Measurements from ENCODE around the gene PHF2.

Gene PHF2

DNA sequence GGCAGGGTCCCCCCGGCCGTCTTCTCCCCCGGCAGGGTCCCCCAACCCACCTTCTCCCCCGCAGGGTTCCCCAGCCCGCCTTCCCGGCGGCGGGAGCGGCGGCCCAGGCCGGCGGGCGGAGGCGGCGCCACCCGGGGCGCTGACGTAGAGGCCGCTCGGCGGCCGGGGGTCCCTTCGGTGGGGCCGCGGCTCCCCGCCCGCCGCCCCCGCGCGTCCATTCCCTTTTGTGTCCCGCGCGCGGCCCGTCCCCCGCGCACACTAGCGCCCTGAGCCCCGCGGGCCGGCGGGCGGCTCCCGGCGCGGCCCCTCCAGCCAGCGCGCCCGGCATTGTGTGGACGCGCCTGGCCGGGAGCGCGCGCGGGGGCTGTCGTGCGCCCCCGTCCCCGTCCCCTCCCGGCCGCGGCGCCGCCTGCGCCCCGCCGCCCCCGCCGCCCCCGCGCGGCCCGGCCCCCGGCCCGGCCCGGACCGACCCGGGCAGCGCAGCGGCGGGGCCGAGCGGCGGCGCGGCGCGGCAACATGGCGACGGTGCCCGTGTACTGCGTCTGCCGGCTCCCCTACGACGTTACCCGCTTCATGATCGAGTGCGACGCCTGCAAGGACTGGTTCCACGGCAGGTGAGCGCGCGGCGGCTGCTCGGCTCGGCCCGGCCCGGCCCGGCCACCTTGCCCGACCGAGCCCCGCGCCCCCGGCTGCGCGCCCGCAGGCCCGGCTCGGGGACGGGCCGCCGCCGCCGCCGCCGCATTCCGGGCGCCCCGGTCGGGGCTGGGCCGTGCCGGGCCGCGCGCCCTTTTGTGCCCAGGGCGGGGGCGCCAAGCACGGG, at the start of gene PHF2:
Gene PHF2 (plus strand): TSS at position 327 of the 820 bp plus-strand sequence. CDS start 190 bp downstream, at position 517.
- peak within 1 kb of the TSS; percentile 74 for H3K27ac ChIP-seq
- TF ChIP-seq, protein P1, sequence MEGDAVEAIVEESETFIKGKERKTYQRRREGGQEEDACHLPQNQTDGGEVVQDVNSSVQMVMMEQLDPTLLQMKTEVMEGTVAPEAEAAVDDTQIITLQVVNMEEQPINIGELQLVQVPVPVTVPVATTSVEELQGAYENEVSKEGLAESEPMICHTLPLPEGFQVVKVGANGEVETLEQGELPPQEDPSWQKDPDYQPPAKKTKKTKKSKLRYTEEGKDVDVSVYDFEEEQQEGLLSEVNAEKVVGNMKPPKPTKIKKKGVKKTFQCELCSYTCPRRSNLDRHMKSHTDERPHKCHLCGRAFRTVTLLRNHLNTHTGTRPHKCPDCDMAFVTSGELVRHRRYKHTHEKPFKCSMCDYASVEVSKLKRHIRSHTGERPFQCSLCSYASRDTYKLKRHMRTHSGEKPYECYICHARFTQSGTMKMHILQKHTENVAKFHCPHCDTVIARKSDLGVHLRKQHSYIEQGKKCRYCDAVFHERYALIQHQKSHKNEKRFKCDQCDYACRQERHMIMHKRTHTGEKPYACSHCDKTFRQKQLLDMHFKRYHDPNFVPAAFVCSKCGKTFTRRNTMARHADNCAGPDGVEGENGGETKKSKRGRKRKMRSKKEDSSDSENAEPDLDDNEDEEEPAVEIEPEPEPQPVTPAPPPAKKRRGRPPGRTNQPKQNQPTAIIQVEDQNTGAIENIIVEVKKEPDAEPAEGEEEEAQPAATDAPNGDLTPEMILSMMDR (IDR thresholded peaks at IDR 0.05): no peak

DNA sequence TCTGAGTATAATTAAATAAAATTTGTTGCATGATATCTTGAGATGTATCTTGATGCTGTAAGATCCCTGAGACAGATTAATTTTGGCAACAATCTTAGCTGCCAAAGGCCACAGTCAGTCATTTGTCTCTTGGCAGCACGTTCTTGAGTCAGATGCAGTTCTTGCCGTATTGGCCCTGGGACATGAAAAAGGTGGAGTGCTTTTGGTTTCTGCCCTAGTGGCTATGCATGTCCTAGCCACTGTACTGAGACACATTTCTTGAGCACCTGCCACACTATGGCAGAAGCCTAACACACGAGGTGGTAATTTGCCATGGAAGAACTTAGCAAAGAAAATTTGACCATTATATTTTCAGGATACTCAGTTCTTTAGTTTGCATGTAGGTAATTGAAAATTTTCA, 45.0 kb upstream of the PHF2 start:
- TF ChIP-seq ZFX (IDR thresholded peaks at IDR 0.05; ENCODE audit: borderline replicate concordance): no peak
- TF ChIP-seq, protein P1 (IDR thresholded peaks at IDR 0.05): peak; percentile 38
- H3K27ac ChIP-seq: peak overlapping the region; percentile 59

GRCh38 chr9:93532141-93532540, 44.2 kb upstream of the PHF2 start:
- H3K27ac ChIP-seq: peak overlapping the region; percentile 59
- TF ChIP-seq ZFX (IDR thresholded peaks at IDR 0.05; ENCODE audit: borderline replicate concordance): no peak

- H3K27ac ChIP-seq: no peak overlapping the region
- TF ChIP-seq, protein P1 (IDR thresholded peaks at IDR 0.05): no peak
- no peak for TF ChIP-seq ZFX (IDR thresholded peaks at IDR 0.05; ENCODE audit: borderline replicate concordance)
Measured at GRCh38 chr9:93533863-93534262, 42.5 kb upstream of the PHF2 start.

- TF ChIP-seq, protein P1 (IDR thresholded peaks at IDR 0.05): no peak
- TF ChIP-seq ZFX (IDR thresholded peaks at IDR 0.05; ENCODE audit: borderline replicate concordance): no peak
Measured at GRCh38 chr9:93536167-93536566, 40.2 kb upstream of the PHF2 start.

GRCh38 chr9:93536874-93537273, 39.5 kb upstream of the PHF2 start:
- TF ChIP-seq ZFX (IDR thresholded peaks at IDR 0.05; ENCODE audit: borderline replicate concordance): no peak
- TF ChIP-seq, protein P1 (IDR thresholded peaks at IDR 0.05): no peak
- no peak overlapping the region for H3K27ac ChIP-seq

More at GRCh38 chr9:93536167-93536566, 40.2 kb upstream of the PHF2 start:
- H3K27ac ChIP-seq: no peak overlapping the region

GRCh38 chr9:93540305-93540704, 36.1 kb upstream of the PHF2 start:
- TF ChIP-seq ZFX (IDR thresholded peaks at IDR 0.05; ENCODE audit: borderline replicate concordance): no peak
- TF ChIP-seq, protein P1 (IDR thresholded peaks at IDR 0.05): no peak

More at GRCh38 chr9:93540305-93540704, 36.1 kb upstream of the PHF2 start:
- H3K27ac ChIP-seq: no peak overlapping the region
